Ovary (tissue), 9 donors: ENCODE measurements around the gene CHD2. TPM values are rescaled to one million over a fixed set of nuclear protein-coding genes. Genes with fewer than 3 reads are reported as not detected.

ENCODE experiments used
- DNase-seq, 5 donors: peaks; one replicate each; pipeline ENCODE4 v3.0.0-alpha.2; 2019 to 2020
- H3K27ac ChIP-seq, 2 donors: fragments of 200-600 bp; one replicate each; pipeline versions ENCODE4 v1.5.1 to v1.8.0; 2019 to 2022
- H3K27me3 ChIP-seq: fragments of 200-600 bp; one replicate; pipeline ENCODE4 v1.8.0; 2022
- H3K36me3 ChIP-seq: fragments of 200-600 bp; sonication (generic); one replicate; pipeline ENCODE4 v1.5.1; 2019
- H3K4me1 ChIP-seq: one replicate; pipeline ENCODE4 v1.8.1; 2013; ENCODE audit warnings: mild to moderate bottlenecking, moderate library complexity; ENCODE audit not compliant: insufficient read depth
- H3K4me3 ChIP-seq: fragments of 200-600 bp; sonication (generic); one replicate; pipeline ENCODE4 v1.5.1; 2017
- H3K9me3 ChIP-seq, 2 donors: fragments of 200-600 bp in 1 of 2; sonication (generic) in 1 of 2; one replicate each; pipeline versions ENCODE4 v1.5.1 to v1.8.1; 2013 to 2019; ENCODE audit warnings: mild to moderate bottlenecking in 1 of 2, moderate library complexity in 1 of 2
- CTCF ChIP-seq, 3 donors: fragments of 450-650 bp in 2 of 3; fragments of 200-600 bp in 1 of 3; IDR thresholded peaks; one replicate each; pipeline versions ENCODE4 v1.5.1 to v1.8.0; 2016 to 2022; ENCODE audit warnings: antibody characterized with exemption in 3 of 3, mild to moderate bottlenecking in 1 of 3
- EP300 ChIP-seq: sonication (generic); formaldehyde crosslinking; IDR thresholded peaks from one replicate; pipeline ENCODE4 v1.6.1; 2017; ENCODE audit warnings: antibody characterized with exemption
- POLR2A ChIP-seq: fragments of 450-650 bp; IDR thresholded peaks from one replicate; pipeline ENCODE4 v1.6.1; 2017; ENCODE audit warnings: antibody characterized with exemption, mild to moderate bottlenecking, moderate library complexity
- WGBS, 3 donors: extraction: QIAGEN DNeasy Blood & Tissue Kit in 1 of 3; methylation state at CpG; one replicate each; pipeline versions ENCODE4 v1.1.5 to v1.1.7; 2013 to 2017; 5-methylcytosine and 5-hydroxymethylcytosine counted together
- intact Hi-C, 4 donors: fragments of 100-400 bp; cut with DNase I; formaldehyde crosslinking; loops; one replicate each; pipeline versions ENCODE4 v1.11.0 to v1.15.1; 2022 to 2023
- polyA plus RNA-seq, 2 donors: library from polyadenylated mRNA; stranded (reverse); fragments of 200-250 nt in 1 of 2; fragments of 350-450 nt in 1 of 2; fragmentation: Illumina TruSeq in 1 of 2; extraction: RNeasy Lipid Tissue Mini Kit (QIAGEN cat#74804) in 1 of 2; gene quantifications; one replicate each; pipeline ENCODE4 v1.2.3, GENCODE V29; 2013 to 2014
- total RNA-seq, 7 donors: library from RNA; depleted of rRNA in 2 of 7; stranded (reverse); fragments of >200 nt in 2 of 7; fragmentation: NEBNext Ultra II Directional in 3 of 7; extraction: Animal tissue kit (Norgen Biotek cat#: 25700) in 3 of 7; gene quantifications; one replicate each; pipeline versions ENCODE4 v1.1.0 to v1.2.4, GENCODE V29; 2016 to 2023
- donor health status: DM: no; HTN: no; CAD: no; lungs with moderate emphysema.
- donor health status: DM: no; HTN: no; CAD: no.
- donor health status: Bipolar disorder and iron deficiency.
- donor health status: DM: yes; HTN: yes; CAD: no.
- donor health status: DM: no; HTN: no; CAD: no.
- donor health status: DM: yes; HTN: yes; CAD: no.

The CHD2 gene
- total and polyA plus RNA-seq, 9 donors, result 43.6 to 146 (median 98.2) TPM

DNA sequence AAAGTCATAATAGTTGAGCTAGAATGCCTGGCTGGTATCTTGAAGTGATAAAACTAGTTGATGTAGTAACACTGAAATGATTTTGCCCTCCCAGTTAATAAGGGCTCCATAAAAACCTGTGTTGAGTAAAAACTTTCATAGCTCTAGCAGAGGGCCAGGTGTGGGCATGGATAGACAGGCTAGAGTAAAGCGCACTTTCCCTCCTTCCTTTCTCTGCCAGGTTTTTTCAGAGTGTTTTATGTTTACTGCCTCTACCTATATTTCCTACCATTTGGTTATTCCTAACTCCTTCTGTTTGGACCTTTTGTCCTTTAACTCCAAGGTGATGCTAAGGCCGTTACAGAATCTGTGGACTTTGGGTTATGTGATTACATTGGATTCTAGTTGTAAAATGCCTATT lies 25.3 kb downstream of the CHD2 start:
- no peak overlapping the region for H3K27ac ChIP-seq
- no peak for DNase-seq
- no peak overlapping the region for H3K4me3 ChIP-seq
- no peaks in the 10 kb centered on the region for H3K27me3 ChIP-seq
- H3K9me3 ChIP-seq, result no peaks in the 10 kb centered on the region
- no peaks in the 10 kb centered on the region for H3K36me3 ChIP-seq
- intact Hi-C loops, result loop anchor here in 1 of 4 donors (10.0 kb wide), 1 partner anchor 121 kb away; no protein-coding TSS in a partner anchor
- WGBS, 3 donors, result 90 to 98% (median 97%) methylated on average over 2 of the region's 2 CpGs
- TF ChIP-seq EP300 (no peak), POLR2A (no peak), CTCF (IDR thresholded peaks at IDR 0.05) (no peak)
- peaks cover 4% of the 10 kb centered on the region for H3K4me1 ChIP-seq

DNA sequence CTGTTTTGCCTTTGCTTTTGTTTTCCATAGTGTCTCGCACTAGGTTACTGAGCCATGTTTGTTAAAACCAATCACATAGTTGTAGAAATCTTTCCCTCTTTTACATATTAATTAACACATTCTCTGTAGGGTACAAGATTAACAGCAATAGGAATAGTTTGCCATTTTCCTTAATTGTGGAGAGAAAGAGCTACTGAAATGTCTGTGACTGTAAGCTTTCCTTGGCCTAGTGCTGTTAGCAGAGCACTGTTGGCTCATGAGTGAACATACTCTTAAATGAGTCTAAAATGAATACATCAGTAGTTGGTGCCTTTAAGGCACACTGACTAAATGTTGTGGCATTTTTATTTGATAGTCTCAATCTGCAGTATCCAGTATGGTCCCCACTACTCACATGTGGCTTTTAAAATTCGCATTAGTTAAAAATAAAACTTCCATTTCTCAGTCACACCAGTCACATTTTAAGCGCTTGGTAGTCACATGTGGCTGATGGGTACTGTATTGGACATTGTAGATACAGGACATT lies 28.2 kb downstream of the CHD2 start:
- Histone ChIP-seq H3K4me1 (peaks cover 3% of the 10 kb centered on the region), H3K36me3 (no peaks in the 10 kb centered on the region), H3K27ac (no peak overlapping the region), H3K27me3 (no peaks in the 10 kb centered on the region), H3K9me3 (no peaks in the 10 kb centered on the region), H3K4me3 (no peak overlapping the region)
- WGBS, 3 donors, result 83 to 94% (median 91%) methylated on average over 3 of the region's 3 CpGs
- intact Hi-C loops, result loop anchor here in 1 of 4 donors (10.0 kb wide), 1 partner anchor 123 kb away; no protein-coding TSS in a partner anchor
- no peak for DNase-seq
- TF ChIP-seq CTCF (IDR thresholded peaks at IDR 0.05) (no peak), POLR2A (no peak), EP300 (no peak)

DNA sequence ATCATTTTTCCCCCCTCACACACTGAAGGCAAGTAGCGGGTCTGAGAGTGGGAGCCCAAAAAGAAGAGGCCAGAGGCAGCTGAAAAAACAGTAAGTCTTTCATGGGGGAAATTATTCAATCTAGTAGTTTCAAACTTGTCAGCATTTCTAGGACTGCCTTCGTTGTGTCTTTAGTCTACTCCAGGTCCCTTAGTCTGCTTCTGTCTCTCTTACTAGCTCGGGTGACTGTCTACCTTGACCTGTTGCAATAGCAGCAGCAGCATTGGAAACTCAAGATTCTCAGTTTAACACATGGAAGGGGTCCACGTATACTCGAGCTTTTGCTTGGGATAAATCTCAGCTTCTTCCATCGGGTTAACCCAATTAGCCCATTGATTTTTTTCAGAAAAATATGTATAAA lies 28.9 kb downstream of the CHD2 start:
- Histone ChIP-seq H3K27ac (no peak overlapping the region), H3K9me3 (no peaks in the 10 kb centered on the region), H3K4me3 (no peak overlapping the region), H3K4me1 (peaks cover 1% of the 10 kb centered on the region), H3K27me3 (no peaks in the 10 kb centered on the region), H3K36me3 (no peaks in the 10 kb centered on the region)
- intact Hi-C loops, result loop anchor here in 1 of 4 donors (10.0 kb wide), 1 partner anchor 124 kb away; no protein-coding TSS in a partner anchor
- TF ChIP-seq EP300, result no peak
- 81 to 90% (median 90%) methylated on average over 6 of the region's 6 CpGs for WGBS, 3 donors
- DNase-seq, result no peak

DNA sequence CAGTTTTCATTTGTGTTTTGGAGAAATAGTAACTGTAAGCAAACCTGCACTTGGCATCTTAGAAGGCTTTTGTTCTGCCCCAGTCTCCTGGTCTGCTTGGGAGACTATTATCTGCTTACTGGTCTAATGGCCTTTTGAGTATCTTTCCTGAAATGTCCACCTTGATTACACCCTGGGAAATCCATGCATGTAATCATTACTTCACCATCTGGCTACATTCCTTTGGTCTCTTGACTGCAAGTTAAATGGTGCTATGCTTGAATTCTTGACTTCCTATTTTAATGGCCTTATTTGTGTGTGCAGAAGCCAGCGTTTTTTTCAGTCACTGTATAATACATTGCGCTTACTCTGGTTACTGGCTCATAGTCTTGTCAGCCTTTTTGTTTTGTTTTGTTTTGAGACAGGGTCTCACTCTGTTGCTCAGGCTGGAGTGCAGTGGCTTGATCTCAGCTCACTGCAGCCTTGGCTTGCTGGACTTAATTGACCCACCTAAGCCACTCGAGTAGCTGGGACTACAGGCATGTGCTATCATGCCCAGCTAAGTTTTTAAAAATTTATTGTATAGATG lies 30.0 kb downstream of the CHD2 start:
- Histone ChIP-seq H3K9me3 (no peaks in the 10 kb centered on the region), H3K36me3 (no peaks in the 10 kb centered on the region), H3K27ac (no peak overlapping the region), H3K4me1 (peaks cover 1% of the 10 kb centered on the region), H3K4me3 (no peak overlapping the region), H3K27me3 (no peaks in the 10 kb centered on the region)
- 46 to 82% (median 55%) methylated on average over 3 of the region's 3 CpGs for WGBS, 3 donors
- TF ChIP-seq CTCF (IDR thresholded peaks at IDR 0.05) (no peak), POLR2A (no peak), EP300 (no peak)
- intact Hi-C loops, result loop anchor here in 1 of 4 donors (10.0 kb wide), 1 partner anchor 65 kb away; no protein-coding TSS in a partner anchor
- no peak for DNase-seq

GRCh38 chr15:92930776-92931175 lies 30.7 kb downstream of the CHD2 start:
- Histone ChIP-seq H3K27me3 (no peaks in the 10 kb centered on the region), H3K4me1 (peaks cover 1% of the 10 kb centered on the region), H3K4me3 (no peak overlapping the region), H3K36me3 (no peaks in the 10 kb centered on the region), H3K27ac (no peak overlapping the region), H3K9me3 (no peaks in the 10 kb centered on the region)
- TF ChIP-seq EP300 (no peak), CTCF (IDR thresholded peaks at IDR 0.05) (no peak), POLR2A (no peak)
- intact Hi-C loops, result loop anchor here in 1 of 4 donors (10.0 kb wide), 1 partner anchor 64 kb away; no protein-coding TSS in a partner anchor
- no peak for DNase-seq
- WGBS, 3 donors, result 17 to 38% (median 18%) methylated on average over 1 of the region's 1 CpG
